Measurements from ENCODE around the gene SLC6A2. TPM values are rescaled to one million over a fixed set of nuclear protein-coding genes. Genes with fewer than 3 reads are reported as not detected.

Gene SLC6A2
- total RNA-seq, 1 donor from 2014 or later, result not detected

DNA sequence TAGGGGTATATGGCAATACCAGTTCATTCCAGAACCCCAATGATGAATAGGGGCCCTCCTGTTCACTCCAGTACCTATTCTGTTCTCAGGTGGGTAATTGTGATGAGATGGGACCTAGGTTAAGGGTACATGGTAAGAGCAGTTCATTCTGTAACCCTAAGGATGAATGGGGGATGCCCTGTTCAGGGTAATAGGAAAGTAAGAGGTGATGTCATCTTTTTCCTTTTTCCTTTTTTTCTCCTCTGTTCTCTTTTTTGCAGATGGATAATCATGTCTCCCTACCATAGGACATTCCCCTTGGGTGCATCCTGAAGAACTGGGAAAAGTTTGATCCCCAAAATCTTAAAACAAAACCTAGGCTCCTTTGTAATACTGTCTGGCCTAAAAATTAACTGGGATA, 25.0 kb upstream of the SLC6A2 start:
- H3K27ac ChIP-seq, result no peak overlapping the region
- intact Hi-C loops (cut with DNase I), result no loop called here
- H3K36me3 ChIP-seq, result no peaks in the 10 kb centered on the region
- no peaks in the 10 kb centered on the region for H3K9me3 ChIP-seq
- H3K4me1 ChIP-seq, result no peaks in the 10 kb centered on the region
- no peak for DNase-seq (ENCODE audit: low spot score in 2 of 2)
- H3K4me3 ChIP-seq, result no peak overlapping the region
- no peaks in the 10 kb centered on the region for H3K27me3 ChIP-seq
- TF ChIP-seq, protein P1, sequence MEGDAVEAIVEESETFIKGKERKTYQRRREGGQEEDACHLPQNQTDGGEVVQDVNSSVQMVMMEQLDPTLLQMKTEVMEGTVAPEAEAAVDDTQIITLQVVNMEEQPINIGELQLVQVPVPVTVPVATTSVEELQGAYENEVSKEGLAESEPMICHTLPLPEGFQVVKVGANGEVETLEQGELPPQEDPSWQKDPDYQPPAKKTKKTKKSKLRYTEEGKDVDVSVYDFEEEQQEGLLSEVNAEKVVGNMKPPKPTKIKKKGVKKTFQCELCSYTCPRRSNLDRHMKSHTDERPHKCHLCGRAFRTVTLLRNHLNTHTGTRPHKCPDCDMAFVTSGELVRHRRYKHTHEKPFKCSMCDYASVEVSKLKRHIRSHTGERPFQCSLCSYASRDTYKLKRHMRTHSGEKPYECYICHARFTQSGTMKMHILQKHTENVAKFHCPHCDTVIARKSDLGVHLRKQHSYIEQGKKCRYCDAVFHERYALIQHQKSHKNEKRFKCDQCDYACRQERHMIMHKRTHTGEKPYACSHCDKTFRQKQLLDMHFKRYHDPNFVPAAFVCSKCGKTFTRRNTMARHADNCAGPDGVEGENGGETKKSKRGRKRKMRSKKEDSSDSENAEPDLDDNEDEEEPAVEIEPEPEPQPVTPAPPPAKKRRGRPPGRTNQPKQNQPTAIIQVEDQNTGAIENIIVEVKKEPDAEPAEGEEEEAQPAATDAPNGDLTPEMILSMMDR (IDR thresholded peaks at IDR 0.05), result no peak

DNA sequence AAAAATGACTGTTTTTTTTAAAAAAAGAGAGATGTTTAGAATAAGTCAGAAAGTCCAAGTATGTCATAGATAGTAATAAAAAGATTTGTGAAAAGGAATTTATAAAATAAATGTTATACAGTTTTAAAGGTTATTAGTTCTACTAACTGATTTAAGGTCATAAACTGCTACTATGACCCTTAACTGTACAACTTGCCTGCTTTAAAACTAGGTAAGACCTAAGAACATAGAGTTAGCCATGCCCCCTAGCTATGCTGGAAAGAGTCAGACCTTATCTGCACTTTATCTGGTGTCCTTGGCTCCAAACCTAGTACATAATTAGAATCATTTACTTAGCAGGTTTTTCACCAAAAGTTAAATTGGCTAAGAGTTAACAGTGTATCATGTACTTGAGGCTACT, 23.5 kb upstream of the SLC6A2 start:
- intact Hi-C loops (cut with DNase I), result no loop called here
- TF ChIP-seq, protein P1 (IDR thresholded peaks at IDR 0.05), result no peak
- H3K36me3 ChIP-seq, result no peaks in the 10 kb centered on the region
- no peaks in the 10 kb centered on the region for H3K9me3 ChIP-seq
- H3K4me1 ChIP-seq, result no peaks in the 10 kb centered on the region
- H3K4me3 ChIP-seq, result no peak overlapping the region
- DNase-seq (ENCODE audit: low spot score in 2 of 2), result no peak
- no peak overlapping the region for H3K27ac ChIP-seq
- H3K27me3 ChIP-seq, result no peaks in the 10 kb centered on the region

DNA sequence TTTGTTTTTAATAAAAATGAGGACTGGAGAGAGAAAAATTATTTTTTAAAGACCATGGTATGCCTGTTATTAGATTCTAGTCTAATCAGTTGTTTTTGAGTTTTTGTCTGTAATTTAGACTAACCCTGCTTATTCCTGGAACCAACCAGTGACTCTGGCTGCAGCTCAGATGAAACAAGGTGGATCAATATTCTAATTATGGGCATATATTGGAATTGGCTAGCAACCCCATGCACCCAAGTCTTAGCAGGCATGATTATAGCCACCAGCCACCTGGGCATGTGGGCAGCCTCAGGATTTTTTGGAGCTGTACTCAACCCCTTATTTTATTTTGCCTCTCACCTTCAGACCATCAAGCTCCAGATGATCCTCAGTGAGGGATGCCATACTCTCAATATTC, 21.6 kb upstream of the SLC6A2 start:
- DNase-seq (ENCODE audit: low spot score in 2 of 2), result no peak
- intact Hi-C loops (cut with DNase I), result no loop called here
- TF ChIP-seq, protein P1 (IDR thresholded peaks at IDR 0.05), result no peak
- Histone ChIP-seq H3K36me3 (no peaks in the 10 kb centered on the region), H3K4me3 (no peak overlapping the region), H3K4me1 (no peaks in the 10 kb centered on the region), H3K27ac (no peak overlapping the region), H3K27me3 (no peaks in the 10 kb centered on the region), H3K9me3 (no peaks in the 10 kb centered on the region)

GRCh38 chr16:55638256-55638655, 17.5 kb upstream of the SLC6A2 start:
- Histone ChIP-seq H3K27ac (no peak overlapping the region), H3K4me1 (no peaks in the 10 kb centered on the region), H3K4me3 (no peak overlapping the region), H3K36me3 (no peaks in the 10 kb centered on the region), H3K27me3 (no peaks in the 10 kb centered on the region), H3K9me3 (no peaks in the 10 kb centered on the region)
- TF ChIP-seq, protein P1 (IDR thresholded peaks at IDR 0.05), result no peak
- intact Hi-C loops (cut with DNase I), result no loop called here
- no peak for DNase-seq (ENCODE audit: low spot score in 2 of 2)

GRCh38 chr16:55640701-55641327, 15.0 kb upstream of the SLC6A2 start:
- DNase-seq (ENCODE audit: low spot score in 2 of 2), result no peak
- TF ChIP-seq, protein P1 (IDR thresholded peaks at IDR 0.05), result no peak
- Histone ChIP-seq H3K4me1 (no peaks in the 10 kb centered on the region), H3K27me3 (no peaks in the 10 kb centered on the region), H3K27ac (no peak overlapping the region), H3K9me3 (no peaks in the 10 kb centered on the region), H3K4me3 (no peak overlapping the region), H3K36me3 (no peaks in the 10 kb centered on the region)
- intact Hi-C loops (cut with DNase I), result no loop called here

Data from ascending aorta (tissue), 2 donors.